H9 (cell line): ENCODE data around the gene SLC35F6. TPM values are rescaled to one million over a fixed set of nuclear protein-coding genes. Genes with fewer than 3 reads are reported as not detected.

ENCODE experiments used
- DNase-seq: peaks from one replicate; pipeline ENCODE4 v3.0.0-alpha.2; 2017
- H2AFZ ChIP-seq: one replicate; pipeline ENCODE4 v1.6.1; 2013; ENCODE audit warnings: mild to moderate bottlenecking, low read length, control low read depth, moderate library complexity
- H2AK5ac ChIP-seq: 2 replicates; pipeline ENCODE4 v1.6.1; 2013; ENCODE audit warnings: low read length, control low read depth, mixed read lengths; ENCODE audit not compliant: insufficient read length
- H2BK120ac ChIP-seq: one replicate; pipeline ENCODE4 v1.6.1; 2013; ENCODE audit warnings: low read depth, mild to moderate bottlenecking, low read length, control low read depth, inconsistent platforms; ENCODE audit not compliant: poor library complexity, severe bottlenecking
- H2BK12ac ChIP-seq: 2 replicates; pipeline ENCODE4 v1.6.1; 2013; ENCODE audit warnings: low read length, control low read depth, mixed read lengths, low read depth; ENCODE audit not compliant: insufficient read length
- H2BK15ac ChIP-seq: 2 replicates; pipeline ENCODE4 v1.6.1; 2013; ENCODE audit warnings: low read depth, low read length, control low read depth
- H2BK20ac ChIP-seq: one replicate; pipeline ENCODE4 v1.6.1; 2013; ENCODE audit warnings: low read depth, mild to moderate bottlenecking, low read length, control low read depth, inconsistent platforms; ENCODE audit not compliant: poor library complexity, severe bottlenecking
- H2BK5ac ChIP-seq: 2 replicates; pipeline ENCODE4 v1.6.1; 2013; ENCODE audit warnings: low read length, control low read depth, mixed read lengths; ENCODE audit not compliant: insufficient read length
- H3K14ac ChIP-seq: 2 replicates; pipeline ENCODE4 v1.6.1; 2013; ENCODE audit warnings: low read length, control low read depth; ENCODE audit not compliant: insufficient read depth
- H3K18ac ChIP-seq: 2 replicates; pipeline ENCODE4 v1.6.1; 2013; ENCODE audit warnings: low read depth, mild to moderate bottlenecking, mixed read lengths, low read length, control low read depth; ENCODE audit not compliant: insufficient read length
- H3K23ac ChIP-seq: 2 replicates; pipeline ENCODE4 v1.6.1; 2013; ENCODE audit warnings: low read length, control low read depth, mixed read lengths, low read depth; ENCODE audit not compliant: insufficient read length
- H3K23me2 ChIP-seq: 2 replicates; pipeline ENCODE4 v1.6.1; 2013; ENCODE audit warnings: low read depth, mild to moderate bottlenecking, mixed read lengths, low read length, control low read depth; ENCODE audit not compliant: insufficient read length, poor library complexity, severe bottlenecking
- H3K27ac ChIP-seq: 2 replicates; pipeline ENCODE4 v1.5.1; 2013; ENCODE audit warnings: low read length, control low read depth, mixed read lengths, low read depth; ENCODE audit not compliant: insufficient read length
- H3K27me3 ChIP-seq: 2 replicates; pipeline ENCODE4 v1.6.1; 2013; ENCODE audit warnings: low read length, control low read depth, inconsistent platforms; ENCODE audit not compliant: insufficient read depth
- H3K4ac ChIP-seq: 2 replicates; pipeline ENCODE4 v1.6.1; 2013; ENCODE audit warnings: low read depth, mild to moderate bottlenecking, control low read depth, inconsistent platforms, low read length, moderate library complexity
- H3K4me1 ChIP-seq: 2 replicates; pipeline ENCODE4 v1.6.1; 2013; ENCODE audit warnings: low read length, control low read depth, inconsistent platforms; ENCODE audit not compliant: insufficient read depth
- H3K4me2 ChIP-seq: 2 replicates; pipeline ENCODE4 v1.6.1; 2013; ENCODE audit warnings: low read length, control low read depth, mixed read lengths; ENCODE audit not compliant: insufficient read length, insufficient read depth
- H3K56ac ChIP-seq: 2 replicates; pipeline ENCODE4 v1.6.1; 2013; ENCODE audit warnings: low read depth, mild to moderate bottlenecking, mixed read lengths, low read length, control low read depth; ENCODE audit not compliant: insufficient read length
- H3K79me1 ChIP-seq: 2 replicates; pipeline ENCODE4 v1.6.1; 2013; ENCODE audit warnings: low read depth, mild to moderate bottlenecking, moderate library complexity, low read length, control low read depth, inconsistent platforms; ENCODE audit not compliant: insufficient read depth, poor library complexity, severe bottlenecking
- H3K79me2 ChIP-seq: 2 replicates; pipeline ENCODE4 v1.6.1; 2013; ENCODE audit warnings: low read length, control low read depth, inconsistent platforms; ENCODE audit not compliant: insufficient read depth
- H3K9ac ChIP-seq: 2 replicates; pipeline ENCODE4 v1.6.1; 2013; ENCODE audit warnings: low read length, control low read depth, mixed read lengths; ENCODE audit not compliant: insufficient read length; ENCODE audit errors: extremely low read depth
- H3K9me3 ChIP-seq: one replicate; pipeline ENCODE4 v1.6.1; 2013; ENCODE audit warnings: low read depth, low read length, inconsistent platforms; ENCODE audit not compliant: control insufficient read depth
- H3T11ph ChIP-seq: one replicate; pipeline ENCODE4 v1.6.1; 2013; ENCODE audit warnings: mild to moderate bottlenecking, low read length, control low read depth, inconsistent platforms
- H4K20me1 ChIP-seq: one replicate; pipeline ENCODE4 v1.6.1; 2013; ENCODE audit not compliant: control insufficient read depth, insufficient read length, insufficient read depth
- H4K5ac ChIP-seq: 2 replicates; pipeline ENCODE4 v1.6.1; 2013; ENCODE audit warnings: low read depth, mild to moderate bottlenecking, mixed read lengths, low read length, control low read depth; ENCODE audit not compliant: insufficient read length
- H4K8ac ChIP-seq: replicated peaks from 2 replicates; pipeline ENCODE4 v1.6.1; 2013; ENCODE audit warnings: low read length, control low read depth, mixed read lengths, low read depth; ENCODE audit not compliant: insufficient read length
- H4K91ac ChIP-seq: 2 replicates; pipeline ENCODE4 v1.6.1; 2013; ENCODE audit warnings: low read depth, mild to moderate bottlenecking, moderate library complexity, mixed read lengths, low read length, control low read depth; ENCODE audit not compliant: insufficient read length
- H3K27ac Mint-ChIP-seq, 3 experiments: 2 replicates in 2 of 3; 3 replicates in 1 of 3; pipeline ENCODE4 v1.8.0; 2020 to 2021; ENCODE audit warnings: mixed read lengths in 3 of 3, mild to moderate bottlenecking in 1 of 3, moderate library complexity in 1 of 3
- H3K27me3 Mint-ChIP-seq: 2 replicates; pipeline ENCODE4 v1.8.0; 2021; ENCODE audit warnings: low read depth, mild to moderate bottlenecking, moderate library complexity, mixed read lengths
- H3K36me3 Mint-ChIP-seq, 3 experiments: 2 replicates in 2 of 3; 3 replicates in 1 of 3; pipeline ENCODE4 v1.8.0; 2020 to 2021; ENCODE audit warnings: low read depth in 3 of 3, mixed read lengths in 3 of 3; ENCODE audit not compliant: insufficient read depth in 1 of 3
- H3K4me1 Mint-ChIP-seq, 2 experiments: 2 replicates each; pipeline ENCODE4 v1.8.0; 2020; ENCODE audit warnings: mixed read lengths in 2 of 2
- H3K4me3 Mint-ChIP-seq, 2 experiments: 2 replicates in 1 of 2; 3 replicates in 1 of 2; pipeline ENCODE4 v1.8.0; 2020 to 2021; ENCODE audit warnings: mild to moderate bottlenecking in 2 of 2, mixed read lengths in 2 of 2, moderate library complexity in 1 of 2
- H3K9me3 Mint-ChIP-seq, 2 experiments: 2 replicates in 1 of 2; 3 replicates in 1 of 2; pipeline ENCODE4 v1.8.0; 2020; ENCODE audit warnings: mild to moderate bottlenecking in 2 of 2, mixed read lengths in 2 of 2, moderate library complexity in 1 of 2
- CTCF ChIP-seq: fragments of 200-600 bp; sonication (generic); conservative IDR thresholded peaks from 3 replicates; pipeline ENCODE4 v1.8.0; 2021; ENCODE audit warnings: antibody characterized with exemption, mild to moderate bottlenecking
- WGBS: extraction: QIAGEN DNeasy Blood & Tissue Kit; methylation state at CpG from one replicate; pipeline ENCODE4 v1.1.7; 2013; ENCODE audit warnings: missing lambda C conversion rate, low lambda C conversion rate, mixed read lengths; ENCODE audit not compliant: insufficient read length; ENCODE audit errors: extremely low coverage; 5-methylcytosine and 5-hydroxymethylcytosine counted together
- total RNA-seq: library from RNA; stranded (reverse); gene quantifications from 2 replicates; pipeline ENCODE4 v1.2.1, GENCODE V29; 2021

SLC35F6 gene
- total RNA-seq, 1 experiment from 2014 or later = 15.7 TPM

- H3K4me3 Mint-ChIP-seq = no peak overlapping the region
- no peak overlapping the region for H2BK120ac ChIP-seq
- TF ChIP-seq CTCF = no peak
- H3K23ac ChIP-seq = no peak overlapping the region
- DNase-seq = no peak
- H3K79me1 ChIP-seq = no peaks in the 10 kb centered on the region
- H2BK20ac ChIP-seq = no peak overlapping the region
- peaks cover 18 to 39% (median 35%) of the 10 kb centered on the region in 3 experiments; a peak in 6 of 7 replicates for H3K36me3 Mint-ChIP-seq
- H2BK15ac ChIP-seq = no peak overlapping the region
- H3K4me1 Mint-ChIP-seq = peaks cover 2 to 4% of the 10 kb centered on the region in 2 experiments
- no CpG with 5 or more reads among the region's 4 CpGs for WGBS
- no peak overlapping the region for H3K4me2 ChIP-seq
- no peaks in the 10 kb centered on the region for H3K79me2 ChIP-seq
- H3K9me3 ChIP-seq = no peaks in the 10 kb centered on the region
- H2AFZ ChIP-seq = no peak overlapping the region
- no peak overlapping the region for H4K8ac ChIP-seq
- no peaks in the 10 kb centered on the region for H3K27me3 ChIP-seq
- no peaks in the 10 kb centered on the region for H3K9me3 Mint-ChIP-seq
- peak overlapping the region in 2 of 3 experiments; percentile 15 to 44; a peak in 1 of 7 replicates for H3K27ac Mint-ChIP-seq
- H3K27ac ChIP-seq = no peak overlapping the region
- no peak overlapping the region for H3K9ac ChIP-seq
- no peak overlapping the region for H2BK12ac ChIP-seq
- no peaks in the 10 kb centered on the region for H3K4me1 ChIP-seq
- H3K23me2 ChIP-seq = no peaks in the 10 kb centered on the region
- H3T11ph ChIP-seq = no peak overlapping the region
- no peak overlapping the region for H3K14ac ChIP-seq
- H3K4ac ChIP-seq = no peak overlapping the region
- H3K56ac ChIP-seq = no peak overlapping the region
- no peak overlapping the region for H4K5ac ChIP-seq
- no peak overlapping the region for H3K18ac ChIP-seq
- H2BK5ac ChIP-seq = no peak overlapping the region
- H3K27me3 Mint-ChIP-seq = no peaks in the 10 kb centered on the region
- no peaks in the 10 kb centered on the region for H4K20me1 ChIP-seq
- H2AK5ac ChIP-seq = no peak overlapping the region
- no peak overlapping the region for H4K91ac ChIP-seq
Observed at GRCh38 chr2:26801328-26801727, 37.2 kb downstream of the SLC35F6 start.
